Daoy (cell line): ENCODE data around the gene DACH2. TPM values are rescaled to one million over a fixed set of nuclear protein-coding genes. Genes with fewer than 3 reads are reported as not detected.

Experiments used
- DNase-seq: peaks from one replicate; pipeline ENCODE4 v3.0.0-alpha.2; 2015; ENCODE audit warnings: low read depth
- total RNA-seq: library from RNA; depleted of rRNA; stranded (reverse); fragments of >200 nt; shearing (Covaris generic); gene quantifications from 2 replicates; pipeline ENCODE4 v1.2.3, GENCODE V29; 2014

The DACH2 gene
- total RNA-seq, 1 experiment from 2014 or later, result not detected

- no peak for DNase-seq
These were observed 174.7 kb downstream of the DACH2 start for GRCh38 chrX:86322913-86323312.

GRCh38 chrX:86329174-86329573 is 180.9 kb downstream of the DACH2 start:
- DNase-seq, result no peak

- no peak for DNase-seq
These were observed 200.4 kb downstream of the DACH2 start for GRCh38 chrX:86348669-86349068.

GRCh38 chrX:86349115-86349514 is 200.9 kb downstream of the DACH2 start:
- no peak for DNase-seq

- DNase-seq, result no peak
These were observed 221.8 kb downstream of the DACH2 start for GRCh38 chrX:86369847-86370630.

GRCh38 chrX:86370927-86371326 is 222.7 kb downstream of the DACH2 start:
- DNase-seq, result no peak

GRCh38 chrX:86379209-86379608 is 231.0 kb downstream of the DACH2 start:
- no peak for DNase-seq

GRCh38 chrX:86383681-86384540 is 235.7 kb downstream of the DACH2 start:
- no peak for DNase-seq

- no peak for DNase-seq
These were observed 259.1 kb downstream of the DACH2 start for GRCh38 chrX:86407371-86407770.

GRCh38 chrX:86421771-86422170 is 273.5 kb downstream of the DACH2 start:
- no peak for DNase-seq

- no peak for DNase-seq
These were observed 287.9 kb downstream of the DACH2 start for GRCh38 chrX:86436116-86436515.

- no peak for DNase-seq
These were observed 307.2 kb downstream of the DACH2 start for GRCh38 chrX:86455495-86455894.

GRCh38 chrX:86460760-86461159 is 312.5 kb downstream of the DACH2 start:
- no peak for DNase-seq

GRCh38 chrX:86504297-86504696 is 356.0 kb downstream of the DACH2 start:
- DNase-seq, result no peak

GRCh38 chrX:86507331-86507730 is 359.1 kb downstream of the DACH2 start:
- no peak for DNase-seq

GRCh38 chrX:86579777-86580176 is 431.5 kb downstream of the DACH2 start:
- no peak for DNase-seq

- no peak for DNase-seq
These were observed 456.4 kb downstream of the DACH2 start for GRCh38 chrX:86604607-86605006.

- DNase-seq, result no peak
These were observed 548.7 kb downstream of the DACH2 start for GRCh38 chrX:86696951-86697350.

- no peak for DNase-seq
These were observed 563.4 kb downstream of the DACH2 start for GRCh38 chrX:86711531-86712180.

GRCh38 chrX:86714441-86714840 is 566.2 kb downstream of the DACH2 start:
- no peak for DNase-seq

GRCh38 chrX:86724277-86724676 is 576.0 kb downstream of the DACH2 start:
- no peak for DNase-seq

GRCh38 chrX:86747091-86747490 is 598.8 kb downstream of the DACH2 start:
- no peak for DNase-seq
